ENCODE results near the gene EML3.

- TF ChIP-seq SAP30 (IDR thresholded peaks at IDR 0.05; ENCODE audit: insufficient read depth, insufficient replicate concordance, low read length) (no peak), EZH2 (IDR thresholded peaks at IDR 0.05; ENCODE audit: low read depth, low read length, severe bottlenecking) (no peak), TAF1 (IDR thresholded peaks at IDR 0.05; ENCODE audit: low read depth, low read length) (no peak), ATF2 (IDR thresholded peaks at IDR 0.05; ENCODE audit: low read length) (no peak)
- TF ChIP-seq, protein P1, sequence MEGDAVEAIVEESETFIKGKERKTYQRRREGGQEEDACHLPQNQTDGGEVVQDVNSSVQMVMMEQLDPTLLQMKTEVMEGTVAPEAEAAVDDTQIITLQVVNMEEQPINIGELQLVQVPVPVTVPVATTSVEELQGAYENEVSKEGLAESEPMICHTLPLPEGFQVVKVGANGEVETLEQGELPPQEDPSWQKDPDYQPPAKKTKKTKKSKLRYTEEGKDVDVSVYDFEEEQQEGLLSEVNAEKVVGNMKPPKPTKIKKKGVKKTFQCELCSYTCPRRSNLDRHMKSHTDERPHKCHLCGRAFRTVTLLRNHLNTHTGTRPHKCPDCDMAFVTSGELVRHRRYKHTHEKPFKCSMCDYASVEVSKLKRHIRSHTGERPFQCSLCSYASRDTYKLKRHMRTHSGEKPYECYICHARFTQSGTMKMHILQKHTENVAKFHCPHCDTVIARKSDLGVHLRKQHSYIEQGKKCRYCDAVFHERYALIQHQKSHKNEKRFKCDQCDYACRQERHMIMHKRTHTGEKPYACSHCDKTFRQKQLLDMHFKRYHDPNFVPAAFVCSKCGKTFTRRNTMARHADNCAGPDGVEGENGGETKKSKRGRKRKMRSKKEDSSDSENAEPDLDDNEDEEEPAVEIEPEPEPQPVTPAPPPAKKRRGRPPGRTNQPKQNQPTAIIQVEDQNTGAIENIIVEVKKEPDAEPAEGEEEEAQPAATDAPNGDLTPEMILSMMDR (IDR thresholded peaks at IDR 0.05; ENCODE audit: control extremely low read depth in 1 of 3, insufficient read depth in 1 of 3, low read depth in 1 of 3, low read length in 3 of 3): no peak
Measured at GRCh38 chr11:62654297-62654696, 41.7 kb upstream of the EML3 start.
